HG03460 (cell line): ENCODE results near the gene CCDC14.
"Not testable (repeated sequence)": the region's sequence is repeated elsewhere in the genome, so short reads cannot be mapped to it uniquely, and the experiment has no call there.

Experiments used
- ATAC-seq: cut with Tn5 transposase; IDR thresholded peaks from one replicate; pipeline ENCODE4 v1.9.1; 2021; ENCODE audit not compliant: unreplicated experiment

CCDC14 gene

DNA sequence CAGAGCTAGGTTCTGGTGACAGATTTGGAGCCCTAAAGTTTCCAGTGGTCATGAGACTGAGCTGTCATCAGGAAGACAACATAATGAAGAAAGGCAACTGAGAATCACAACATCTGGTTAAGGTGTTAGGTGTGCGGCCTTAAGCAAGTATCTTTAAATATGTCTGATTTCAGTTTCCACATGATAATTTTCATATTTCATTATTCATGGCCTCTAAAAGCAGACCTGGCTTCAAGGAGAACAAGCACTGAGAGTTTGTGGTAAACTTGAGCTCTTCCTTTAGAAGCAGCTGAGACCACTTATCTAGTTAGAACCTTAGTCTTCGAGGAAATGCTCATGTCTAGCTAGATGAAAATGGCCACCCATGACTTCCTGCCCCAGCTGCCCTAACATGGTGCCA, 51.2 kb downstream of the CCDC14 start:
- ATAC-seq, result peak; percentile 38

DNA sequence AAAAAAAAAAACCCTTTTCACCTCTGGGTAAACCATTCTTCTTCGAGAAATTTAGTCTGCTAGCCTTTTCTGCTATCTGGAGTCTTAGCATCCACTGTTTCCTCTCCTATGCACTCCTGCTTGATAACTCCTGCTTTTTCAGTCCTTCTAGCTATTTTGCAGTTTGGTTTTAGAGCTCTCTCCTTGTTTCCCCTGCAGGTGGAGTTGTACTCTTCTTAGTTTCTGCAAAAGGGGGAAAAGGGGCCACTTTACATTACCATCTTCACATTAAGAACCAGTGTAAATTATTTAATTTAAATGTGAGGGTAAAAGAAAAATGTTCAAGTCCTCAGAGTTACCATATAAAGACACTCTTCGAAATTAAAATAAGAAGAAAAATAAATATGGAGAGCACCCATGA, 53.3 kb downstream of the CCDC14 start:
- ATAC-seq, result no peak

DNA sequence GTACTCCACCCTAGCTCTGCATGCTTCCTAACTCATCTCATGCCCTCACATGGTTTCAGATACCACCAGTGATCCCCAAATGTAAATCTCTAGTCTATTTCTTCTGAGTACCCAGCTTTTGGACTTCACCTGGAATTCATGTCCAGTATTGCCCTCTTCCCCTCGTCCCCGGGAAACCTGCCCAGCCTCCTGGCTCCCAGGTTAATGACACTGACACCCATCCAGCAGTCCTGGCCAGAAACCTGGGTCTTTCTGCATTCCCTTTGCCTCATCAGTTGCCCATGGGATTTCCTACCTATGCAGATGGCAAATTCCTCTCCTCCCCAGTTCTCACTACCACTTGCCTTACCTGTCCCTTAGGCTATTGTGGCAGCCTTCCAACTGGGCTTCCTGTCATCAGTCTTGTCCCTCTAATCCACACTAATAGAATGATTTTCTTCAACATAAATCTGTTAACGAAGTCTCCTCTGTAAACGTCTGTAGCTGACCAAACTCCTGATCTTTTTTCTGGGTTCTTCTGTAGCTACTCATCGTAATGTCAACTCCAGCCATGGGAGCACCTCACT, 61.6 kb downstream of the CCDC14 start:
- ATAC-seq, result no peak

DNA sequence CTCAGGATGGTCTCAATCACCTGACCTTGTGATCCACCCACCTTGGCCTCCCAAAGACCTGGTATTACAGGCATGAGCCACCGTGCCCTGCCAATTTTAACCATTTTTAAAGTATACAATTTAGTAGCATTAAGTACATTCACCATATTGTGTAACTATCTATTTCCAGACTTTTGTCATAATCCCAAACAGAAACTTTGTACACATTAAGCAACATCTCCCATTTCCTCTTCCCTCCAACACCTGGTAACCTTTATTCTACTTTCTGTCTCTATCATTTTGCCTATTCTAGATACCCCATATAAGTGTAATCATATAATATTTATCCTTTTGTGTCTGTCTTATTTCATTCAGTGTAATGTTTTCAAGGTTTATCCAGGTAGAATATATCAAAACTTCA, 68.0 kb downstream of the CCDC14 start:
- no peak for ATAC-seq

DNA sequence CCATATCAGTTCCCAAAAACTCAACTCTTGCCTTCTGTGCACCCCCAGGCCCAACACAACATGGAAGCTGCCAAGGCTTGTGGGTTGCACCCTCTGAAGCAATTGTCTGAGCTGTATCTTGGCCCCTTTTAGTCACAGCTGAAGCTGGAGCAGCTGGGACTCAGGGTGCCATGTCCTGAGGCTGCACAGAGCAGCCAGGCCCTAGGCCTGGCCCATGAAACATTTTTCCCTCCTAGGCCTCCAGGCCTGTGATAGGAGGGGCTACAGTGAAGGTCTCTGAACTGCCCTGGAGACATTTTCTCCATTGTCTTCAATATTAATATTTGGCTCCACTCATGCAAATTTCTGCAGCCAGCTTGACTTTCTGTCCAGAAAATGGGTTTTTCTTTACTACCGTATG, 68.8 kb downstream of the CCDC14 start:
- ATAC-seq, result no peak

DNA sequence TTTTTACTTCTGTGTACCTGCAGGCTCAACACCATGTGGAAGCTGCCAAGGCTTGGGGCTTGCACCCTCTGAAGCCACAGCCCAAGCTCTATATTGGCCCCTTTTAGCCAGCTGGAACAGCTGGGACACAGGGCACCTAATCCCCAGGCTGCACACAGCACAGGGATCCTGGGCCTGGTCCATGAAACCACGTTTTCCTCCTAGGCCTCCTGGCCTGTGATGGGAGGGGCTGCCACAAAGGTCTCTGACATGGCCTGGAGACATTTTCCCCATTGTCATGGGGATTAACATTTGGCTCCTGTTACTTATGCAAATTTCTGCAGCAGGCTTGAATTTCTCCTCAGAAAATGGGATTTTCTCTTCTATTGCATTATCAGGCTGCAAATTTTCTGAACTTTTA, 70.0 kb downstream of the CCDC14 start:
- ATAC-seq, result not testable (repeated sequence)

DNA sequence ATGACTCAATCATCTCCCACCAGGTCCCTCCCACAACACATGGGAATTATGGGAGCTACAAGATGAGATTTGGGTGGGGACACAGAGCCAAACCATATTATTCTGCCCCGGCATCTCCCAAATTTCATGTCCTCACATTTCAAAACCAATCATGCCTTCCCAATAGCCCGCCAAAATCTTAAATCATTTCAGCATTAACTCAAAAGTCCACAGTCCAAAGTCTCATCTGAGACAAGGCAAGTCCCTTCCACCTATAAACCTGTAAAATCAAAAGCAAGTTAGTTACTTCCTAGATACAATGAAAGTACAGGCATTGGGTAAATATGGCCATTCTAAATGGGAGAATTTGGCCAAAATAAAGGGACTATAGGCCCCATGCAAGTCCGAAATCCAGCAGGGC, 70.9 kb downstream of the CCDC14 start:
- not testable (repeated sequence) for ATAC-seq

DNA sequence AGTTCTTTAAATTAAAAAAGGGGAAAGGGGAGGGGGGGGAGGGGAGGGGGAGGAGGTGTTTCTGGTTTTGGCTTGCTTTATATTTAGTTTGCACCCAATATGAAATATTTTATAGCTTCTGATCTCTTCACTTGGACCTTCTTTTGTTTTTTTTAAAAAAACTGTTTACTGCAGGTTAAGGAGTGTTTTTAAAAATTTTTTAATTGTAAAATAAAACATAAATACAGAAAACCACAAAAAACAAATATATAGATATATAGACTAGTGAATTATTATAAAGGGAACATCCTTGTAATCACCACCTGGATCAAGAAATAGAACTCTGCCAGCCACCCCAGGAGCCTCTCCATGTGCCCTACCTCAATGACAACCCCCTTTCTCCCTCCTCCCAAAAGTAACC, 76.0 kb downstream of the CCDC14 start:
- ATAC-seq, result no peak

DNA sequence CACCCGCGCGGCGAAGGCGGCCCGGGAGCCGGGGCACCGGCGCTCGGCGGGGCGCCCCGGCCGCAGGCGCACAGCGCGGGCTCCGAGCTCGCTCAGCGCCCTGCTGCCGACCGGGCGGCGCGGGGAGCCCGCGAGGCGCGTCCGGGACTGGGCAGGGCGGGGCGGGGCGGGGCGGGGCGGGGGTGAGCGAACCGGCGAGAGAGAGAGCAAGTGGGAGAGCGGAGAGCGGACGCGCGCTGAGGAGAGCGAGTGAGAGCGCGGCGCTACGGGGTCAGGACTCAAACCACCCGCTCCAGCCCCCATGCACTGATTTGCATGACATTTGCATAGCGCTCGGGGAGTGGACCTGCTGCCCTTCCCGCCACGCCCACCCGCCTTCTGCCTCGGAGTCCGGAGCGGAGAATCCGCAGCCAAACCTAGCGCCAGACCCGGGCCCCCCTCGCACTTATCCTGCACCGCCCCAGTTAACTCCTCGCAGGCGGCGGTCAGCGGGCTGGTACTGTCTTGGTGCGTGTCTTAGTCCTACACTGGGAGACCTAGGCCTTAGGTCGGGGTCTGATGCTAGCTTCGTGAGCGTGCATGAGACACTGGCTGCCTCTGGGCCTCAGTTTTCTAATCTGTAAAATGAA, 76.7 kb downstream of the CCDC14 start, which contains the start of gene MYLK:
Gene MYLK, minus strand, starts transcription at position 130 of the 629 bp plus-strand sequence. CDS start 90,491 bp downstream, outside the sequence.
- peak; percentile 81 for ATAC-seq

DNA sequence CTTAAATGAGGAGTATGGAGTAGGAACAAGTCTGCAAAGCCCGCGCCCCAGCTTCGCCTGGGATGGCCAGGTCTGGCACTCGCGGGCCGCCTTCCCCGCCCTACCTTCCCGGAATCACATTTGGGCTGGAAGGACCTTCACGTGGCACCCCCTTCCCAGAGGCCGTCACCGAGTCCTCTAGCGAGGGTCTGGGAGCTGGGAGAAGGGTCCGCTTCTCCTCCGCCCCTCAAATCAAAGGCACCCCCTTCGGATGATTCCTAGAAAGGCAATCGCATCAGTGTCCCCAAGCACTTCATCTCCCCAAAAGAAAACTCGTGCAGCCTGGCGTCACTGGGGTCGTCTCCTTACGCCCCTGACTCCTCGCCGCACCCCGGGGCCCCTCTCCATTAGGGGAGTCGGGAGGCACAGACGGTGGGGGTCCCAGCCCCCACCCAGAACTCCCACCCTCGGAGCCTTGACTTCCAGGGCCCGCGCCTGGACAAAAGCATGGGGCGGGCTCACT, 77.3 kb downstream of the CCDC14 start:
- ATAC-seq, result no peak

DNA sequence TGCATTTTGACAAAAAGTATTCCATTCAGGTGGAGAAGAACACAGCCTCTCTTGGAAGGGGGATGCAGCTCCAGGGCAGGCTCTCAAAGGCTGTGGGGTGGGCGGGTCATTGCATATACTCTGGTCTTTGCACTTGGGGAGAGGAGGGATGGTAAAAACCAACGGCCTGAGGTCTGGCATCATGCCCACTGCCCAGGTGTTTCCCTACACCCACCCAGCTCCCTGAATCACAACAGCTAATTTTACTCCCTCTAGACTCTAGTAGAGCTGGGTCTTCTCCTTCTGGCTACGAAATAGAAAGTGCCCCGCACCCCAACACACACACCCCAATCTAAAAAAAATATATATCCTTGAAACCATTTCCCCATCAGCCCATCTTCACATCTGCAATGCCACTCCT, 77.9 kb downstream of the CCDC14 start:
- ATAC-seq, result no peak

DNA sequence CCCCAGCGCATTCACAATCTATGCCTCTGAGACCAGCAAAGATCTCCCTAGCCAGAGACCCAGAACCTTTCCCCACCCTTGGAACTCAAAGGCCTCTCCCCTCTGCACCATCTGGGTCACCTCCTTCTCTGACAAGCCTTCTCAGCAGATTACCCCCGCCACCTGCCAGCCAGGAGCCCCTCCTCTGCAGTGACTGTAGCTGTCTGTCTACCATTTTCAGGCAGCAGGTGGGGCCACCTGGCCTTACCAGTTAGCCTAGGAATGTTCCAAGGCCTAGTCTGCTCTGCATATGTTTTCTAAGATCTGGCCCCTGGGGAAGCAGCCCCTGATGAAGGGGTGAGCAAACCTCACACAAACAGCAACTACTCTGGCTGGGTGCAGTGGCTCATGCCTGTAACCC, 79.3 kb downstream of the CCDC14 start:
- ATAC-seq, result no peak

DNA sequence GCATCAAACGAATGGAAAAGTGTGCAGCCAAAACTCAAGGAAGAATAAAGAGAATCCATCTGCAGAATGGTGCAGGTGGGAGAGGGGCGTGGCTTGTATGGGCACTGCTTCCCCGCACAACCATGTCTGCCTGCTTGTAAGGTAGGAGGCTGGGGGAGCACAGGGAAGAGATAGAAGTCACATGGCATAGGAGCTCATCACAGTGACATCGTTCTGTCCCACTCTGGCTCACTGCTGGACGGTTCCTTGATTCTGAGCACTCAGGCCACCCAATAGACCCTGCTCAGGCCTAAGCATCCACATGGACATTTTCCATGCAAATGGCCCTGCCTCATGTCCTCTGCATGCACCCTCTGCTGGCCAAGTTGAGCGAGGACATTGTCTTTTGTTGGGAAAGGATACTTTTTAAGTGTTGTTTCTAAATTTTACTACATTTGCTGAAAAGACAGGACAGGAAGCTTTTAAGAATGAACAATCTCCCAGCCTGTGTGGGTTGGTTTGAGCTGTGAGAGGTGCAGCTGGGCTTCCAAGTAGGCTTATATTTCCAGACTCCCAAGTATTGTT, 79.9 kb downstream of the CCDC14 start:
- no peak for ATAC-seq

DNA sequence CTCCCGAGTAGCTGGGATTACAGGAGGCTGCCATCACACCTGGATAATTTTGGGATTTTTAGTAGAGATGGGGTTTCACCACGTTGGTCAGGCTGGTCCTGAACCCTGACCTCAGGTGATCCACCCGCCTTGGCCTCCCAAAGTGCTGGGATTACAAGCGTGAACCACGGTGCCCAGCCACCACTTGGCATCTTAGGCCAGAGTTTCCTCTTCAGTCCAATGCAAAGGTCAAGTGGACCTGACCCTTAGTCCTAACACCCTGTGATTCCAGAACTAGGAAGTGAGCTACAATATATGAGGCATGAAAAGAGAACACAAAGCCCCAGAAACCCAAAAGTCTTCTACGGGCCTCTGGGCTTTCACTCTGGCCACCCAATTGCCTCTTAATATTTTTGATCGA, 82.2 kb downstream of the CCDC14 start:
- ATAC-seq, result no peak

DNA sequence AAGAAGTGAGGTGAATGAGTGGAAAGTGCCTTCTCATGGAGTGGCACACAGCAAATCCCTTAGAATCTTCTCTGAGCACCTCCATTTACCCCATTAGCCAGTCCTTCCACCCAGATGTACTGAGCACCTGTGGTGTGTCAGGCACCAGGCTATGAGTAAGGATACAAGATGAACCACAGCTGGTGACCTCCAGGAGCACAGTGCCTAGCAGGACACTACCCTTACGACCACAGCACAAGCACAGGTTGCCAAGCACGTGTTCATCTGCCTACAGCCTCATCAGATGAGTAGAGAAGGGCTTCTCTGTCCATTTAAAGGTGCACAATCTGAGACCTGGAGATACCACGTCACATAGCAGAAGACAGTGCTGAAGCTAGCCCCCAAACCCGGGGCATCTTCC, 83.1 kb downstream of the CCDC14 start:
- no peak for ATAC-seq

DNA sequence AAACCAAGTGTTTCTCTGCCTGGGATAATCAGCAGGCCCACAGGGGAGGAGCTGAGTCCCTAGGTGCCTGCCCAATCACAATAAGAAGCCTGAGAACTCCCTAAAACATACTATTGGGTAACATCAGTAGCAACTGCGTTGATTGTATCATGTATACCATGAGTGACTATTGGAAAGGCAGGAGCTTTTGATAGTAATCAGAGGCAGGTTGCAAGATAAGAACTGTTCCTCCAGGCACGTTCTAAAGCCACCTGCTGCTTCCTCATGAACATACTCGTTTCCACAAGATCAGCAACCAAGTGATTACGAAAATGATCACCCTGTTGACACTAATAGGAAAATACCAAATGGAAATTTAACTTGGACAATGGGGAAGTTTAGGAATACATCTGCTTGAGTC, 83.6 kb downstream of the CCDC14 start:
- ATAC-seq, result no peak

DNA sequence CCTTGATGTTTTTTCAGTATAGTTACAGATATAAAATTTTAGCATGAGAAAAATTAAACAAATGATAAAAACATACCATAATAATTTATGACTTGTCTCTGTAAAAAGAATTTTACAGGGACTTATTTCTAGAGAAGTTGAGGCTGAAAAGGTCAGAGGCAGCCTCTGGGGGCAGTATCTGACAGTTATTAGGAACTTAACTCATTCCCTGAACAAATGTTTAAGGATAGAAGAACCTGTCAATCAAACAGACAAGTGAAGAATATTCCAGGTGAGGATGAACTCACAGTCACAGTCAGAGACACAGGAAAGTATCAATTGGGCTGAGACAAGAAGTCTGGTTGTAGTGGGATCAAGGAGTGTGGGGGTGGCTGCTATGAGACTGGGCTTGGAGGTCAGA, 84.2 kb downstream of the CCDC14 start:
- no peak for ATAC-seq

DNA sequence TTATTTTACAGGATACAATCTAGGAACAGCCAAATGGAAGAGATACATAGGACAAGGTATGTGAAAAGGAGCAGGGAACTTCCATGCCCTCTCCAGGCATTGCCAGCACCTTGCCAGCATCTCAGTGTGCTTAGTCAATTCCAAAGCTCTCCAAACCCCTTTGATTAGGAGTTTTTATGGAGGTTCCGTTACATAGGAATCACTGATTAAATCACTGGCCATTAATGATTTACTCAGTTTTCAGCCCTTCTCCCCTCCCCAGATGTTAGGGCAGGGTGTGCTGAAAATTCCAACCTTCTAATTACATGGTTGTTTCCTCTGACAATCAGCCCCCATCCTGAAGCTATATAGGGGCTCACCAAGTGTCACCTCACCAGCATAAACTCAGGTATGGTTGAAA, 88.4 kb downstream of the CCDC14 start:
- ATAC-seq, result no peak

DNA sequence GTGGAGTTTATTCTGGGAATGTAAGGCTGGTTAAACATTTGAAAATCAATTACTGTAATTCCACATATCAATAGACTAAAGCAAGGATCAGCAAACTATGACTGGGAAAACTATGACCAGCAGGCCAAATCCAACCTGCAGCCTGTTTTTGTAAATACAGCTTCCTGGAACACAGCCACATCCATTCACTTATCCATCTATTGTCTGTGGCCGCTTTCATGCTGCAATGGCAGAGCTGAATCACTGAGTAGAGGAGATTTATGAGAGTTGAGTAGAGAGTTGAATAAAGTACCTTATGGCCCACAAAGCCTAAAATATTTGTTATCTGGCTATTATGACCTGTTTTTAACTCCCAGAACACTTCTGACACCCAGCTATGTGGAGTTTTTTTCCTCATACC, 89.1 kb downstream of the CCDC14 start:
- ATAC-seq, result no peak

DNA sequence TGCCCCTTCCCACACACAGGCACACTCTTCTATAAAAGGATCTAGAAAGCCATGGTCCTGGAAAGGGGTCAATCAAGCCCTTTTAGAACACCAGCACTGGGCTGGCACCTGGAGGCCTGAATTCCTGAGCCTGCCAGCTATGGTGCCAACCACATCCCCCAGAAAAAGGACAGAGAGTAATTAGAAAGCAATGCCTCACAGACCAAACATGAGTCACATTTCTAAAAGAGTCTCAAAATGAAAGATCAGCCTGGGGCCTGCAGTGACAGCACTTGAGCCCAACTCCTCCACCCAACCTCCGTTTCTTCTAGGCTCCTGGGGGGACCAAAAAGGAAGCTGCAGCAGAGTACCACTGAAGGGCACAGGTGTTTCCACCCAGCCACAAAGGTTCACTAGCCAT, 91.0 kb downstream of the CCDC14 start:
- no peak for ATAC-seq

DNA sequence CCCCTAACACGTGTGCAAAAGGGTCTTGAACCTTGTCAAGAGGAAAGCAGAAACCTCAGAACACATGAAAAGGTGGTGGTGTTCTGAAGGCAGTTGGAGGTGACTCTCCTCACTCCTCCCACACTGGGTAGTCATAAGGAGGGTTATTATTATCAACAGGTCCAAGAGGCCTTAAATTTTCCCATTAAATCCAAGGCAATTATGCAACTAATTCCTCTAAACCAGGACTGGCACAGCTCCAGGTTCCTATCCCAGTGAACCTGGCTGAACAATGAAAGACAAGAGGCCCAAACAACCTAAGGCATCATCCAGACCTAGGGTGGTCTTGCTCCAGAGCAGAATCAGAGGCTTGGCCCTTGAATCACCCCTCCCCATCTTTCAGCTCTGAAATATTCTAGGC, 91.9 kb downstream of the CCDC14 start:
- ATAC-seq, result no peak

DNA sequence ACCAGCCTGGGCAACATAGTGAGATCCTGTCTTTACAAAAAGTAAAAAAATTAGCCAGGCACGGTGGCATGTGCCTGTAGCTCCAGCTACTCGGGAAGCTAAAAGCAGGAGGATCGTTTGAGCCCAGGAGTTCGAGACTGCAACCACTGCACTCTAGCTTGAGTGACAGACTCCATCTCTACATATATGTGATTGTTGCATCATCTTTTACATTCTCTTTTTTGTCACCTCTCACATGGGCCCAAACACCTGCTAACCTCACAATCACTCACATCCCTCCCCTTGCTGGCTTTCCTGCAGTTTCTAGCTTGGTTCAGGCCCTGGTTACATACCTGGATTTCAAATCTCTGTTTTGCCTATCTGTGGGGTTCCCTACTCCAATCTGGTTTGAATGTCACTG, 96.3 kb downstream of the CCDC14 start:
- ATAC-seq, result no peak
